Measurements from ENCODE around the gene PPP1CC.
"Not testable (repeated sequence)": the region's sequence is repeated elsewhere in the genome, so short reads cannot be mapped to it uniquely, and the experiment has no call there.

The PPP1CC gene

GRCh38 chr12:110742718-110743570, at the start of gene PPP1CC:
PPP1CC (minus strand) TSS chr12:110742891; CDS start chr12:110742707, 184 bp downstream.
- DNase-seq (ENCODE audit: low spot score) (peak; percentile 90), FAIRE-seq (no peak)

GRCh38 chr12:110791589-110791988, 48.9 kb upstream of the PPP1CC start:
- FAIRE-seq (no peak), DNase-seq (ENCODE audit: low spot score) (no peak)

- DNase-seq (ENCODE audit: low spot score) (no peak), FAIRE-seq (no peak)
These were observed 47.6 kb upstream of the PPP1CC start for GRCh38 chr12:110790301-110790700.

- FAIRE-seq (no peak), DNase-seq (ENCODE audit: low spot score) (no peak)
These were observed 43.3 kb upstream of the PPP1CC start for GRCh38 chr12:110786012-110786411.

GRCh38 chr12:110785240-110785639, 42.5 kb upstream of the PPP1CC start:
- no peak for DNase-seq (ENCODE audit: low spot score)
- FAIRE-seq: no peak

GRCh38 chr12:110782922-110783321, 40.2 kb upstream of the PPP1CC start:
- no peak for FAIRE-seq
- DNase-seq (ENCODE audit: low spot score): no peak

- DNase-seq (ENCODE audit: low spot score): no peak
- no peak for FAIRE-seq
These were observed 39.4 kb upstream of the PPP1CC start for GRCh38 chr12:110782094-110782493.

- DNase-seq (ENCODE audit: low spot score) (no peak), FAIRE-seq (no peak)
These were observed 37.8 kb upstream of the PPP1CC start for GRCh38 chr12:110780448-110780847.

- DNase-seq (ENCODE audit: low spot score): no peak
These were observed 36.3 kb upstream of the PPP1CC start for GRCh38 chr12:110778833-110779577.

GRCh38 chr12:110776410-110776809, 33.7 kb upstream of the PPP1CC start:
- no peak for FAIRE-seq
- DNase-seq (ENCODE audit: low spot score): no peak

More at GRCh38 chr12:110778833-110779577, 36.3 kb upstream of the PPP1CC start:
- no peak for FAIRE-seq

GRCh38 chr12:110775997-110776396, 33.3 kb upstream of the PPP1CC start:
- FAIRE-seq (no peak), DNase-seq (ENCODE audit: low spot score) (no peak)

- FAIRE-seq (no peak), DNase-seq (ENCODE audit: low spot score) (no peak)
These were observed 32.1 kb upstream of the PPP1CC start for GRCh38 chr12:110774824-110775223.

- DNase-seq (ENCODE audit: low spot score) (no peak), FAIRE-seq (no peak)
These were observed 26.3 kb upstream of the PPP1CC start for GRCh38 chr12:110768960-110769359.

- no peak for FAIRE-seq
- DNase-seq (ENCODE audit: low spot score): no peak
These were observed 25.2 kb upstream of the PPP1CC start for GRCh38 chr12:110767863-110768262.

GRCh38 chr12:110766311-110767154, 23.8 kb upstream of the PPP1CC start:
- DNase-seq (ENCODE audit: low spot score): no peak
- no peak for FAIRE-seq

- FAIRE-seq: not testable (repeated sequence)
These were observed 22.9 kb upstream of the PPP1CC start for GRCh38 chr12:110765572-110765971.

GRCh38 chr12:110765111-110765510, 22.4 kb upstream of the PPP1CC start:
- FAIRE-seq (no peak), DNase-seq (ENCODE audit: low spot score) (no peak)

More at GRCh38 chr12:110765572-110765971, 22.9 kb upstream of the PPP1CC start:
- not testable (repeated sequence) for DNase-seq (ENCODE audit: low spot score)

GRCh38 chr12:110763583-110763982, 20.9 kb upstream of the PPP1CC start:
- DNase-seq (ENCODE audit: low spot score) (no peak), FAIRE-seq (no peak)

GRCh38 chr12:110762891-110763290, 20.2 kb upstream of the PPP1CC start:
- no peak for DNase-seq (ENCODE audit: low spot score)
- FAIRE-seq: no peak

GRCh38 chr12:110760204-110760609, 17.5 kb upstream of the PPP1CC start:
- FAIRE-seq: no peak

GRCh38 chr12:110758922-110759321, 16.2 kb upstream of the PPP1CC start:
- DNase-seq (ENCODE audit: low spot score) (no peak), FAIRE-seq (no peak)

More at GRCh38 chr12:110760204-110760609, 17.5 kb upstream of the PPP1CC start:
- no peak for DNase-seq (ENCODE audit: low spot score)

Measured in urothelium cell line (cell line).